Measurements from ENCODE around the gene HGD. TPM values are rescaled to one million over a fixed set of nuclear protein-coding genes. Genes with fewer than 3 reads are reported as not detected.

Gene HGD
- total RNA-seq, 2 donors from 2014 or later: 14.2 to 14.3 TPM

- no peaks in the 10 kb centered on the region for H3K27me3 ChIP-seq
- H3K4me3 ChIP-seq: no peak overlapping the region
- H3K9me3 ChIP-seq: no peaks in the 10 kb centered on the region
- ATAC-seq: no peak
- no peaks in the 10 kb centered on the region for H3K4me1 ChIP-seq
- intact Hi-C loops (cut with DNase I): no loop called here
- TF ChIP-seq POLR2A (IDR thresholded peaks at IDR 0.05) (no peak), CTCF (IDR thresholded peaks at IDR 0.05) (no peak)
- H3K36me3 ChIP-seq (replicated peaks in 1 of 2; ENCODE audit: insufficient read depth in 1 of 2, low read depth in 2 of 2): no peaks in the 10 kb centered on the region
- H3K27ac ChIP-seq: no peak overlapping the region
- WGBS, 2 donors: 42 to 44% methylated on average over 3 of the region's 3 CpGs
- DNase-seq: no peak
Measured at GRCh38 chr3:120699333-120699732, 17.3 kb upstream of the HGD start.

GRCh38 chr3:120693439-120694171, 11.6 kb upstream of the HGD start:
- ATAC-seq (peak; percentile 87), DNase-seq (no peak)
- H3K4me3 ChIP-seq: no peak overlapping the region
- peak overlapping the region in 2 of 4 donors; percentile 44 to 61 for H3K27ac ChIP-seq
- no peaks in the 10 kb centered on the region for H3K9me3 ChIP-seq
- TF ChIP-seq POLR2A (IDR thresholded peaks at IDR 0.05): no peak
- no peak for TF ChIP-seq CTCF (IDR thresholded peaks at IDR 0.05)
- H3K36me3 ChIP-seq (replicated peaks in 1 of 2; ENCODE audit: insufficient read depth in 1 of 2, low read depth in 2 of 2): no peaks in the 10 kb centered on the region
- peaks cover 11% of the 10 kb centered on the region for H3K4me1 ChIP-seq
- no peaks in the 10 kb centered on the region for H3K27me3 ChIP-seq
- 31 to 36% methylated on average over 1 of the region's 1 CpG for WGBS, 2 donors
- intact Hi-C loops (cut with DNase I): no loop called here

GRCh38 chr3:120689395-120689794, 7.4 kb upstream of the HGD start:
- WGBS, 2 donors: 92 to 96% methylated on average over 3 of the region's 3 CpGs
- Histone ChIP-seq H3K27me3 (no peaks in the 10 kb centered on the region), H3K4me3 (no peak overlapping the region), H3K27ac (no peak overlapping the region), H3K36me3 (replicated peaks in 1 of 2; ENCODE audit: insufficient read depth in 1 of 2, low read depth in 2 of 2) (no peaks in the 10 kb centered on the region), H3K9me3 (no peaks in the 10 kb centered on the region), H3K4me1 (peaks cover 14% of the 10 kb centered on the region)
- TF ChIP-seq POLR2A (IDR thresholded peaks at IDR 0.05): no peak
- no peak for TF ChIP-seq CTCF (IDR thresholded peaks at IDR 0.05)
- DNase-seq (no peak), ATAC-seq (no peak)
- intact Hi-C loops (cut with DNase I): no loop called here

GRCh38 chr3:120688121-120688520, 6.1 kb upstream of the HGD start:
- H3K4me1 ChIP-seq: peaks cover 19% of the 10 kb centered on the region
- H3K36me3 ChIP-seq (replicated peaks in 1 of 2; ENCODE audit: insufficient read depth in 1 of 2, low read depth in 2 of 2): no peaks in the 10 kb centered on the region
- intact Hi-C loops (cut with DNase I): no loop called here
- no peak overlapping the region for H3K4me3 ChIP-seq
- ATAC-seq: no peak
- no peak overlapping the region for H3K27ac ChIP-seq
- TF ChIP-seq CTCF (IDR thresholded peaks at IDR 0.05): no peak
- no peak for TF ChIP-seq POLR2A (IDR thresholded peaks at IDR 0.05)
- H3K9me3 ChIP-seq: no peaks in the 10 kb centered on the region
- H3K27me3 ChIP-seq: no peaks in the 10 kb centered on the region
- no peak for DNase-seq

GRCh38 chr3:120685411-120685810, 3.4 kb upstream of the HGD start:
- TF ChIP-seq CTCF (IDR thresholded peaks at IDR 0.05) (no peak), POLR2A (IDR thresholded peaks at IDR 0.05) (no peak)
- intact Hi-C loops (cut with DNase I): no loop called here

More at GRCh38 chr3:120685411-120685810, 3.4 kb upstream of the HGD start:
- Histone ChIP-seq H3K9me3 (no peaks in the 10 kb centered on the region), H3K36me3 (replicated peaks in 1 of 2; ENCODE audit: insufficient read depth in 1 of 2, low read depth in 2 of 2) (no peaks in the 10 kb centered on the region), H3K4me3 (no peak overlapping the region), H3K4me1 (peaks cover 40% of the 10 kb centered on the region), H3K27ac (no peak overlapping the region), H3K27me3 (no peaks in the 10 kb centered on the region)
- WGBS, 2 donors: 86 to 91% methylated on average over 1 of the region's 1 CpG
- no peak for DNase-seq
- ATAC-seq: no peak
